ENCODE measurements around the gene KRT79. TPM values are rescaled to one million over a fixed set of nuclear protein-coding genes. Genes with fewer than 3 reads are reported as not detected.

KRT79 gene
- total and polyA plus RNA-seq, 2 donors = 1.0 to 25.8 TPM

- no peak for DNase-seq (ENCODE audit: low read depth in 6 of 9, low spot score in 9 of 9)
- no peak overlapping the region for H3K4me3 ChIP-seq (ENCODE audit: low read length in 2 of 2)
- 91% methylated on average over 4 of the region's 4 CpGs for WGBS
- H3K36me3 ChIP-seq (ENCODE audit: control insufficient read depth in 2 of 2, insufficient read depth in 2 of 2, low read length in 1 of 2) = no peaks in the 10 kb centered on the region
- no peaks in the 10 kb centered on the region for H3K9me3 ChIP-seq (ENCODE audit: control insufficient read depth in 2 of 2, insufficient read depth in 1 of 2, low read length in 1 of 2)
- no peak overlapping the region for H3K27ac ChIP-seq (ENCODE audit: low read depth in 1 of 2, low read length in 1 of 2)
- H3K4me1 ChIP-seq (ENCODE audit: control insufficient read depth in 2 of 2, insufficient read depth in 2 of 2, low read length in 2 of 2) = no peaks in the 10 kb centered on the region
- peaks cover 0 to 5% of the 10 kb centered on the region in 2 donors for H3K27me3 ChIP-seq (ENCODE audit: control insufficient read depth in 2 of 2, insufficient read depth in 1 of 2, low read length in 1 of 2)
Observed at GRCh38 chr12:52812073-52812400, 22.1 kb downstream of the KRT79 start.

GRCh38 chr12:52811191-52812072, 22.7 kb downstream of the KRT79 start:
- Histone ChIP-seq H3K4me3 (ENCODE audit: low read length in 2 of 2) (no peak overlapping the region), H3K36me3 (ENCODE audit: control insufficient read depth in 2 of 2, insufficient read depth in 2 of 2, low read length in 1 of 2) (no peaks in the 10 kb centered on the region), H3K27ac (ENCODE audit: low read depth in 1 of 2, low read length in 1 of 2) (no peak overlapping the region), H3K9me3 (ENCODE audit: control insufficient read depth in 2 of 2, insufficient read depth in 1 of 2, low read length in 1 of 2) (no peaks in the 10 kb centered on the region), H3K27me3 (ENCODE audit: control insufficient read depth in 2 of 2, insufficient read depth in 1 of 2, low read length in 1 of 2) (peaks cover 0 to 5% of the 10 kb centered on the region in 2 donors), H3K4me1 (ENCODE audit: control insufficient read depth in 2 of 2, insufficient read depth in 2 of 2, low read length in 2 of 2) (no peaks in the 10 kb centered on the region)
- DNase-seq (ENCODE audit: low read depth in 6 of 9, low spot score in 9 of 9) = no peak
- 94% methylated on average over 9 of the region's 9 CpGs for WGBS

- H3K4me1 ChIP-seq (ENCODE audit: control insufficient read depth in 2 of 2, insufficient read depth in 2 of 2, low read length in 2 of 2) = no peaks in the 10 kb centered on the region
- 90% methylated on average over 5 of the region's 5 CpGs for WGBS
- no peak overlapping the region for H3K4me3 ChIP-seq (ENCODE audit: low read length in 2 of 2)
- DNase-seq (ENCODE audit: low read depth in 6 of 9, low spot score in 9 of 9) = no peak
- H3K27me3 ChIP-seq (ENCODE audit: control insufficient read depth in 2 of 2, insufficient read depth in 1 of 2, low read length in 1 of 2) = peaks cover 0 to 5% of the 10 kb centered on the region in 2 donors
- no peaks in the 10 kb centered on the region for H3K9me3 ChIP-seq (ENCODE audit: control insufficient read depth in 2 of 2, insufficient read depth in 1 of 2, low read length in 1 of 2)
- H3K36me3 ChIP-seq (ENCODE audit: control insufficient read depth in 2 of 2, insufficient read depth in 2 of 2, low read length in 1 of 2) = no peaks in the 10 kb centered on the region
- H3K27ac ChIP-seq (ENCODE audit: low read depth in 1 of 2, low read length in 1 of 2) = no peak overlapping the region
Observed at GRCh38 chr12:52810554-52810953, 23.6 kb downstream of the KRT79 start.

- H3K27ac ChIP-seq (ENCODE audit: low read depth in 1 of 2, low read length in 1 of 2) = no peak overlapping the region
- H3K9me3 ChIP-seq (ENCODE audit: control insufficient read depth in 2 of 2, insufficient read depth in 1 of 2, low read length in 1 of 2) = no peaks in the 10 kb centered on the region
- peaks cover 0 to 5% of the 10 kb centered on the region in 2 donors for H3K27me3 ChIP-seq (ENCODE audit: control insufficient read depth in 2 of 2, insufficient read depth in 1 of 2, low read length in 1 of 2)
- H3K36me3 ChIP-seq (ENCODE audit: control insufficient read depth in 2 of 2, insufficient read depth in 2 of 2, low read length in 1 of 2) = no peaks in the 10 kb centered on the region
- DNase-seq (ENCODE audit: low read depth in 6 of 9, low spot score in 9 of 9) = no peak
- H3K4me3 ChIP-seq (ENCODE audit: low read length in 2 of 2) = no peak overlapping the region
- no peaks in the 10 kb centered on the region for H3K4me1 ChIP-seq (ENCODE audit: control insufficient read depth in 2 of 2, insufficient read depth in 2 of 2, low read length in 2 of 2)
- WGBS = 87% methylated on average over 7 of the region's 7 CpGs
Observed at GRCh38 chr12:52809166-52809565, 24.9 kb downstream of the KRT79 start.

GRCh38 chr12:52808573-52809160, 25.4 kb downstream of the KRT79 start:
- Histone ChIP-seq H3K9me3 (ENCODE audit: control insufficient read depth in 2 of 2, insufficient read depth in 1 of 2, low read length in 1 of 2) (no peaks in the 10 kb centered on the region), H3K36me3 (ENCODE audit: control insufficient read depth in 2 of 2, insufficient read depth in 2 of 2, low read length in 1 of 2) (no peaks in the 10 kb centered on the region), H3K27ac (ENCODE audit: low read depth in 1 of 2, low read length in 1 of 2) (no peak overlapping the region), H3K27me3 (ENCODE audit: control insufficient read depth in 2 of 2, insufficient read depth in 1 of 2, low read length in 1 of 2) (peaks cover 0 to 5% of the 10 kb centered on the region in 2 donors), H3K4me3 (ENCODE audit: low read length in 2 of 2) (no peak overlapping the region), H3K4me1 (ENCODE audit: control insufficient read depth in 2 of 2, insufficient read depth in 2 of 2, low read length in 2 of 2) (no peaks in the 10 kb centered on the region)
- no peak for DNase-seq (ENCODE audit: low read depth in 6 of 9, low spot score in 9 of 9)
- WGBS = 95% methylated on average over 8 of the region's 8 CpGs

GRCh38 chr12:52807544-52808470, 26.3 kb downstream of the KRT79 start:
- no peaks in the 10 kb centered on the region for H3K36me3 ChIP-seq (ENCODE audit: control insufficient read depth in 2 of 2, insufficient read depth in 2 of 2, low read length in 1 of 2)
- peaks cover 0 to 3% of the 10 kb centered on the region in 2 donors for H3K27me3 ChIP-seq (ENCODE audit: control insufficient read depth in 2 of 2, insufficient read depth in 1 of 2, low read length in 1 of 2)
- 94% methylated on average over 16 of the region's 16 CpGs for WGBS
- no peak overlapping the region for H3K27ac ChIP-seq (ENCODE audit: low read depth in 1 of 2, low read length in 1 of 2)
- no peak overlapping the region for H3K4me3 ChIP-seq (ENCODE audit: low read length in 2 of 2)
- H3K4me1 ChIP-seq (ENCODE audit: control insufficient read depth in 2 of 2, insufficient read depth in 2 of 2, low read length in 2 of 2) = no peaks in the 10 kb centered on the region
- no peak for DNase-seq (ENCODE audit: low read depth in 6 of 9, low spot score in 9 of 9)
- no peaks in the 10 kb centered on the region for H3K9me3 ChIP-seq (ENCODE audit: control insufficient read depth in 2 of 2, insufficient read depth in 1 of 2, low read length in 1 of 2)

- peaks cover 0 to 3% of the 10 kb centered on the region in 2 donors for H3K27me3 ChIP-seq (ENCODE audit: control insufficient read depth in 2 of 2, insufficient read depth in 1 of 2, low read length in 1 of 2)
- no peaks in the 10 kb centered on the region for H3K4me1 ChIP-seq (ENCODE audit: control insufficient read depth in 2 of 2, insufficient read depth in 2 of 2, low read length in 2 of 2)
- no peak for DNase-seq (ENCODE audit: low read depth in 6 of 9, low spot score in 9 of 9)
- no peaks in the 10 kb centered on the region for H3K9me3 ChIP-seq (ENCODE audit: control insufficient read depth in 2 of 2, insufficient read depth in 1 of 2, low read length in 1 of 2)
- no peak overlapping the region for H3K27ac ChIP-seq (ENCODE audit: low read depth in 1 of 2, low read length in 1 of 2)
- H3K36me3 ChIP-seq (ENCODE audit: control insufficient read depth in 2 of 2, insufficient read depth in 2 of 2, low read length in 1 of 2) = no peaks in the 10 kb centered on the region
- 88% methylated on average over 11 of the region's 11 CpGs for WGBS
- H3K4me3 ChIP-seq (ENCODE audit: low read length in 2 of 2) = no peak overlapping the region
Observed at GRCh38 chr12:52806821-52807543, 27.1 kb downstream of the KRT79 start.

GRCh38 chr12:52806169-52806811, 27.8 kb downstream of the KRT79 start:
- Histone ChIP-seq H3K4me3 (ENCODE audit: low read length in 2 of 2) (no peak overlapping the region), H3K4me1 (ENCODE audit: control insufficient read depth in 2 of 2, insufficient read depth in 2 of 2, low read length in 2 of 2) (no peaks in the 10 kb centered on the region), H3K36me3 (ENCODE audit: control insufficient read depth in 2 of 2, insufficient read depth in 2 of 2, low read length in 1 of 2) (no peaks in the 10 kb centered on the region), H3K9me3 (ENCODE audit: control insufficient read depth in 2 of 2, insufficient read depth in 1 of 2, low read length in 1 of 2) (no peaks in the 10 kb centered on the region), H3K27me3 (ENCODE audit: control insufficient read depth in 2 of 2, insufficient read depth in 1 of 2, low read length in 1 of 2) (no peaks in the 10 kb centered on the region), H3K27ac (ENCODE audit: low read depth in 1 of 2, low read length in 1 of 2) (no peak overlapping the region)
- DNase-seq (ENCODE audit: low read depth in 6 of 9, low spot score in 9 of 9) = no peak
- 97% methylated on average over 3 of the region's 3 CpGs for WGBS

All from thymus (tissue), 11 donors.